H1 (cell line): ENCODE measurements around the gene KCNMA1. TPM values are rescaled to one million over a fixed set of nuclear protein-coding genes. Genes with fewer than 3 reads are reported as not detected.

Experiments used
- BCL11A ChIP-seq, 2 experiments: IDR thresholded peaks; one replicate each; pipeline ENCODE4 v1.6.1; 2011; ENCODE audit warnings: low read depth in 2 of 2, low read length in 2 of 2, mild to moderate bottlenecking in 2 of 2
- CHD2 ChIP-seq: IDR thresholded peaks from 2 replicates; pipeline ENCODE4 v1.6.1; 2012; ENCODE audit warnings: low read length, improper control_type of control experiment
- EGR1 ChIP-seq: IDR thresholded peaks from 2 replicates; pipeline ENCODE4 v1.6.1; 2011; ENCODE audit warnings: low read depth, low read length, borderline replicate concordance
- HDAC6 ChIP-seq: IDR thresholded peaks from one replicate; pipeline ENCODE4 v1.7.1; 2012; ENCODE audit warnings: low read depth, mild to moderate bottlenecking, inconsistent platforms, low read length, moderate library complexity
- NANOG ChIP-seq: IDR thresholded peaks from 2 replicates; pipeline ENCODE4 v1.6.1; 2011; ENCODE audit warnings: low read length, low read depth, mild to moderate bottlenecking, inconsistent platforms; ENCODE audit not compliant: insufficient read depth, poor library complexity, severe bottlenecking
- SIX5 ChIP-seq: IDR thresholded peaks from 2 replicates; pipeline ENCODE4 v1.6.1; 2011; ENCODE audit warnings: mild to moderate bottlenecking, low read depth, low read length
- polyA plus RNA-seq, 7 experiments: library from polyadenylated mRNA; depleted of rRNA in 3 of 7; stranded (reverse) in 5 of 7; unstranded in 2 of 7; fragments of >200 nt in 5 of 7; fragments of 200-250 nt in 2 of 7; gene quantifications; 1 replicate in 5 of 7; 2 replicates in 1 of 7; 4 replicates in 1 of 7; pipeline versions ENCODE4 v1.2.1 to v1.2.3, GENCODE V29; 2011 to 2013; ENCODE audit warnings: missing spikeins in 2 of 7, mixed read lengths in 2 of 7
- total RNA-seq: library from RNA; stranded (reverse); fragmentation: NEBNext Ultra II Directional; extraction: Animal tissue kit (Norgen Biotek cat#: 25700); gene quantifications from 2 replicates; pipeline ENCODE4 v1.2.1, GENCODE V29; 2021

Gene KCNMA1
- total and polyA plus RNA-seq, 2 of the 8 experiments (the other 6 are each of a cell fraction or from before 2014, with no cell fraction given): 10.2 to 11.1 TPM

DNA sequence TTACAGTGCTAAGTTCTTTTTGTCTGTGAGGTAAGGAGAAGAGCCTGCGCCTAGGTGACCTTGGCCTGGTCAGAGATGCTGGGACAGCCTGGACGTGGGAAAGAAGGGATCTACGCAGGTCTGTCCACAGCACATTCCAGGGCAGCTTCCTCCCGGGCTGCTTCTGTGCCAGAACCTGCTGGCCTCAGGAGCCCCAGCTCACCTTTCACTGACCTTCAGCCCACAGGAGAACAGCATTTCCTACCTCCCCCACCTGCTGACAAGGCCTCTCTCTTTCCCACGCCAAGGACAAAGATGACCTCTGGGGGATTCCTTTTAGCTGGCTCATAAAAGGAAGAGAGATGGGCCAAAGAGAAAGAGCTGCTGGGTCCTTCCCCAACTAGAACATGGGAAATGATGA lies 260.6 kb downstream of the KCNMA1 start (continued):
- no peak for TF ChIP-seq CHD2
- TF ChIP-seq NANOG: no peak
- no peak for TF ChIP-seq BCL11A (IDR thresholded peaks at IDR 0.05; ENCODE audit: low read depth in 2 of 2, low read length in 2 of 2)
- TF ChIP-seq HDAC6: no peak
- TF ChIP-seq SIX5: no peak
- no peak for TF ChIP-seq EGR1
